ENCODE measurements around the gene RPA1.

DNA sequence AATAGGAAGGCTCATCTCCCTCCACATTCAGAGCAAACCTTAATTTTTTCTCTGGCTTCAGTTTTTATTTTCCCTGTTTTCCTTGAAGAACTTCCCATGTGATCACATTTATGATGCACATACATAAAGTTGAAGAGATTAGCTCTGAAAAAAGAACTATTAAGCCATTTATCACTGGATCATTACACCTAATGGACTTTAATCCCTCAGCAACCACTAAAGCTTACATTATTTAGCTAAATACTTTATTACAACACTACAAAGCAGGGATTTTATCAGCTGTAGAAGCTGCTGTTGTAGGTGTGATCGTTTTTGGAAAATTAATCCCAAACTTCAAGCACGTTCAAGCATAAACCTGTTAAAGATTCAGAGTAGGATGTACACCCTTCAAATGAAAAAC, 21.2 kb upstream of the RPA1 start:
- no peak for TF ChIP-seq POLR2A (IDR thresholded peaks at IDR 0.05)
- TF ChIP-seq, protein P1, sequence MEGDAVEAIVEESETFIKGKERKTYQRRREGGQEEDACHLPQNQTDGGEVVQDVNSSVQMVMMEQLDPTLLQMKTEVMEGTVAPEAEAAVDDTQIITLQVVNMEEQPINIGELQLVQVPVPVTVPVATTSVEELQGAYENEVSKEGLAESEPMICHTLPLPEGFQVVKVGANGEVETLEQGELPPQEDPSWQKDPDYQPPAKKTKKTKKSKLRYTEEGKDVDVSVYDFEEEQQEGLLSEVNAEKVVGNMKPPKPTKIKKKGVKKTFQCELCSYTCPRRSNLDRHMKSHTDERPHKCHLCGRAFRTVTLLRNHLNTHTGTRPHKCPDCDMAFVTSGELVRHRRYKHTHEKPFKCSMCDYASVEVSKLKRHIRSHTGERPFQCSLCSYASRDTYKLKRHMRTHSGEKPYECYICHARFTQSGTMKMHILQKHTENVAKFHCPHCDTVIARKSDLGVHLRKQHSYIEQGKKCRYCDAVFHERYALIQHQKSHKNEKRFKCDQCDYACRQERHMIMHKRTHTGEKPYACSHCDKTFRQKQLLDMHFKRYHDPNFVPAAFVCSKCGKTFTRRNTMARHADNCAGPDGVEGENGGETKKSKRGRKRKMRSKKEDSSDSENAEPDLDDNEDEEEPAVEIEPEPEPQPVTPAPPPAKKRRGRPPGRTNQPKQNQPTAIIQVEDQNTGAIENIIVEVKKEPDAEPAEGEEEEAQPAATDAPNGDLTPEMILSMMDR (IDR thresholded peaks at IDR 0.05): no peak
- TF ChIP-seq EP300 (IDR thresholded peaks at IDR 0.05): no peak
